ENCODE data around the gene PDCD7. TPM values are rescaled to one million over a fixed set of nuclear protein-coding genes. Genes with fewer than 3 reads are reported as not detected.
"Not testable (repeated sequence)": the region's sequence is repeated elsewhere in the genome, so short reads cannot be mapped to it uniquely, and the experiment has no call there.

PDCD7 gene
- total RNA-seq, 1 experiment from 2014 or later = 32.9 TPM

- in situ Hi-C loops (cut with HindIII; ENCODE audit: low sequenced_read_pairs) = no loop called here
- DNase-seq (ENCODE audit: low spot score) = peak; percentile 47
Measured at GRCh38 chr15:65094294-65094995, 39.2 kb downstream of the PDCD7 start.

GRCh38 chr15:65093793-65094170 lies 39.8 kb downstream of the PDCD7 start:
- in situ Hi-C loops (cut with HindIII; ENCODE audit: low sequenced_read_pairs); DNase-seq (ENCODE audit: low spot score): not testable (repeated sequence)

GRCh38 chr15:65092911-65093792 lies 40.5 kb downstream of the PDCD7 start:
- no peak for DNase-seq (ENCODE audit: low spot score)
- in situ Hi-C loops (cut with HindIII; ENCODE audit: low sequenced_read_pairs) = no loop called here

GRCh38 chr15:65091946-65092770 lies 41.5 kb downstream of the PDCD7 start:
- no peak for DNase-seq (ENCODE audit: low spot score)
- in situ Hi-C loops (cut with HindIII; ENCODE audit: low sequenced_read_pairs) = no loop called here

GRCh38 chr15:65089206-65089824 lies 44.3 kb downstream of the PDCD7 start:
- in situ Hi-C loops (cut with HindIII; ENCODE audit: low sequenced_read_pairs) = no loop called here
- no peak for DNase-seq (ENCODE audit: low spot score)

GRCh38 chr15:65088643-65089021 lies 45.0 kb downstream of the PDCD7 start:
- in situ Hi-C loops (cut with HindIII; ENCODE audit: low sequenced_read_pairs) = no loop called here
- no peak for DNase-seq (ENCODE audit: low spot score)

GRCh38 chr15:65087873-65088642 lies 45.5 kb downstream of the PDCD7 start:
- in situ Hi-C loops (cut with HindIII; ENCODE audit: low sequenced_read_pairs) = no loop called here
- DNase-seq (ENCODE audit: low spot score) = peak; percentile 54

GRCh38 chr15:65087411-65087810 lies 46.2 kb downstream of the PDCD7 start:
- in situ Hi-C loops (cut with HindIII; ENCODE audit: low sequenced_read_pairs) = no loop called here
- DNase-seq (ENCODE audit: low spot score) = peak; percentile 37

- DNase-seq (ENCODE audit: low spot score) = no peak
- in situ Hi-C loops (cut with HindIII; ENCODE audit: low sequenced_read_pairs) = no loop called here
Measured at GRCh38 chr15:65086680-65087111, 46.9 kb downstream of the PDCD7 start.

GRCh38 chr15:65085990-65086679 lies 47.5 kb downstream of the PDCD7 start:
- in situ Hi-C loops (cut with HindIII; ENCODE audit: low sequenced_read_pairs) = no loop called here
- peak; percentile 57 for DNase-seq (ENCODE audit: low spot score)

GRCh38 chr15:65085207-65085753 lies 48.3 kb downstream of the PDCD7 start:
- in situ Hi-C loops (cut with HindIII; ENCODE audit: low sequenced_read_pairs) = no loop called here
- DNase-seq (ENCODE audit: low spot score) = no peak

- in situ Hi-C loops (cut with HindIII; ENCODE audit: low sequenced_read_pairs) = no loop called here
- DNase-seq (ENCODE audit: low spot score) = no peak
Measured at GRCh38 chr15:65084500-65085206, 49.0 kb downstream of the PDCD7 start.

GRCh38 chr15:65083262-65083701 lies 50.3 kb downstream of the PDCD7 start:
- peak; percentile 37 for DNase-seq (ENCODE audit: low spot score)
- in situ Hi-C loops (cut with HindIII; ENCODE audit: low sequenced_read_pairs) = no loop called here

- in situ Hi-C loops (cut with HindIII; ENCODE audit: low sequenced_read_pairs) = no loop called here
Measured at GRCh38 chr15:65082303-65082953, 51.2 kb downstream of the PDCD7 start.

GRCh38 chr15:65081758-65082157 lies 51.9 kb downstream of the PDCD7 start:
- no peak for DNase-seq (ENCODE audit: low spot score)
- in situ Hi-C loops (cut with HindIII; ENCODE audit: low sequenced_read_pairs) = no loop called here

More at GRCh38 chr15:65082303-65082953, 51.2 kb downstream of the PDCD7 start:
- no peak for DNase-seq (ENCODE audit: low spot score)

GRCh38 chr15:65081270-65081669 lies 52.3 kb downstream of the PDCD7 start:
- in situ Hi-C loops (cut with HindIII; ENCODE audit: low sequenced_read_pairs) = no loop called here
- DNase-seq (ENCODE audit: low spot score) = no peak

Measured in G401 (cell line).